Activated T-helper 2 cell treated with anti-CD3 and anti-CD28 coated beads, Interferon-gamma antibody, Interleukin-2, Interleukin-4, amounts not matched to agents 10 μg/mL and 5 μg/mL and 100 μg/mL, durations not matched to agents 14 hours and 24 hours and 36 hours (primary cell): ENCODE data around the gene LMO7. TPM values are rescaled to one million over a fixed set of nuclear protein-coding genes. Genes with fewer than 3 reads are reported as not detected.
"Not testable (repeated sequence)": the region's sequence is repeated elsewhere in the genome, so short reads cannot be mapped to it uniquely, and the experiment has no call there.

ENCODE experiments used
- DNase-seq: peaks from one replicate; pipeline ENCODE4 v3.0.0; 2021; ENCODE audit warnings: low spot score
- H3K27ac Mint-ChIP-seq: one replicate; pipeline ENCODE4 v1.8.0; 2021; ENCODE audit warnings: mixed read lengths
- H3K27me3 Mint-ChIP-seq: one replicate; pipeline ENCODE4 v1.8.0; 2021; ENCODE audit warnings: low read depth, mixed read lengths
- H3K36me3 Mint-ChIP-seq: one replicate; pipeline ENCODE4 v1.8.0; 2021; ENCODE audit warnings: low read depth, mixed read lengths
- H3K4me1 Mint-ChIP-seq: one replicate; pipeline ENCODE4 v1.8.0; 2021; ENCODE audit warnings: low read depth, mixed read lengths
- H3K4me3 Mint-ChIP-seq: one replicate; pipeline ENCODE4 v1.8.0; 2021; ENCODE audit warnings: low read depth, mild to moderate bottlenecking, moderate library complexity, mixed read lengths
- H3K9me3 Mint-ChIP-seq: one replicate; pipeline ENCODE4 v1.8.0; 2021; ENCODE audit warnings: mixed read lengths
- intact Hi-C: fragments of 100-400 bp; cut with micrococcal nuclease; formaldehyde crosslinking; loops from one replicate; pipeline ENCODE4 v1.15.1; 2023
- total RNA-seq: library from RNA; stranded (reverse); gene quantifications from 2 replicates; pipeline ENCODE4 v1.2.3, GENCODE V29; 2022

Gene LMO7
- total RNA-seq, 1 donor from 2014 or later = 6.9 TPM

DNA sequence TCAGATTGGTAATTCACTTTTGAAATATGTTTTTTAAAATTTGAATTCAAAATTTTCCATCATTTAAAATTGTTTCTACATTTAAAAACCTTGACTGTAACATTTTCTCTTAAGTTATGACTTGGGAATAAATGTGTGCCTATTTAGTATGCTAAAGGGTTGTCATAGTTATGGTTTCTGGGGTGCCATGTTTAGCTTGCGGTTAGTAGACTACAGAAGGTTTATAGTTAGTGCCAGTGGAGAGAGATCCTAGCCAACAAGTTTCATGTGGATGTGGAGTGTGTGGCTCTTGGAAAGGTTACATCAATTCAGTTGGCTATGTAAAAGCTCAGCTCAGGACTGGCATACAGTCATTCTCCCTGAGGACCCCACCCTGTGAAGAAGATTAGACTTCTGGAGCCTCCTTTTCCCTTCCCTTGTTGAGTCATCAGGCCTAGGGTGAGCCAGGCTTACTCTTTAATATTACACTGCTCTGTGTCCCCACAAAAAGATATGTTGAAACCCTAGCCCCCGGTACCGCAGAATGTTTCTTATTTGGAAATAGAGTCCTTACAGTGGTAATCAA is 20.4 kb downstream of the LMO7 start:
- no peak for DNase-seq
- H3K27me3 Mint-ChIP-seq = no peaks in the 10 kb centered on the region
- H3K27ac Mint-ChIP-seq = no peak overlapping the region
- H3K4me3 Mint-ChIP-seq = no peak overlapping the region
- no peaks in the 10 kb centered on the region for H3K36me3 Mint-ChIP-seq
- intact Hi-C loops = no loop called here
- H3K4me1 Mint-ChIP-seq = no peaks in the 10 kb centered on the region
- H3K9me3 Mint-ChIP-seq = no peaks in the 10 kb centered on the region

DNA sequence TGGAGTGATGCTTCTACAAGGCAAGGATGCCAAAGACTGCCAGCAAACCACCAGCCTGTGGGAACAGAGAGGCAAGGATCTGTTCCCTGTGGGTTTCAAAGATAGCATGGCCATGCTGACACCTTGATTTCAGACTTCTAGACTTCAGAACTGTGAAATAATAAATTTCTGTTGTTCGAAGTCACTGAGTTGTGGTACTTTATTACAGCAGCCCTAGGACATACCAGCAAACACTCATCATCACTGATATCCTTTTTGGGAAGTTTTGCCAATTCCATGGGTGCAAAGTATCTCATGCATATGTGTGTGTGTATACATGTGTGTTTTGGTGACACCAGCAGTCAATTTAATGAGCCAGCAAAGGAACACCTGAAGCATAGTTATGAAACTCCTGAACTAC is 21.0 kb downstream of the LMO7 start:
- H3K4me3 Mint-ChIP-seq = no peak overlapping the region
- no peaks in the 10 kb centered on the region for H3K9me3 Mint-ChIP-seq
- DNase-seq = no peak
- H3K27ac Mint-ChIP-seq = no peak overlapping the region
- no peaks in the 10 kb centered on the region for H3K36me3 Mint-ChIP-seq
- H3K4me1 Mint-ChIP-seq = no peaks in the 10 kb centered on the region
- intact Hi-C loops = no loop called here
- no peaks in the 10 kb centered on the region for H3K27me3 Mint-ChIP-seq

DNA sequence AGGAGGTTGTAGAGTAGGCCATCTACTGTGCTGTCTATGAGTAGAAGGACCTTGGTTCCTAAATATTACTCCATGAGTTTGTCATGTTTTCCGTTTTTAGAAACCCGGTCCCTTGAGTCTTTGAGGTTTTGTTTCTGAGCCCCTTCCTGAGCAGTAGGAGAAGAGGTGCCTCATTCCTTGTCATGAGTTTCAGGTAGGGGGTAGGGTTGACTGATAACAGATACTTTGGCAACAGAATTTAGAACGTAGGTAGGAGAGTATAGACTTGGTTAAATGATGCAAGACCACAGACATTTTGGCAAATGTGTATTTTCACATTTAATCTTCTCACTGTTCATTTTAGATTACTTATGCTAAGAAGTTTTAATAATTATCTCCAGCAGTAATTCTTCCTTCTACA is 24.6 kb downstream of the LMO7 start:
- Mint-ChIP-seq H3K27me3 (no peaks in the 10 kb centered on the region), H3K36me3 (no peaks in the 10 kb centered on the region), H3K4me3 (no peak overlapping the region), H3K9me3 (no peaks in the 10 kb centered on the region), H3K4me1 (no peaks in the 10 kb centered on the region), H3K27ac (no peak overlapping the region)
- no peak for DNase-seq
- intact Hi-C loops = no loop called here

DNA sequence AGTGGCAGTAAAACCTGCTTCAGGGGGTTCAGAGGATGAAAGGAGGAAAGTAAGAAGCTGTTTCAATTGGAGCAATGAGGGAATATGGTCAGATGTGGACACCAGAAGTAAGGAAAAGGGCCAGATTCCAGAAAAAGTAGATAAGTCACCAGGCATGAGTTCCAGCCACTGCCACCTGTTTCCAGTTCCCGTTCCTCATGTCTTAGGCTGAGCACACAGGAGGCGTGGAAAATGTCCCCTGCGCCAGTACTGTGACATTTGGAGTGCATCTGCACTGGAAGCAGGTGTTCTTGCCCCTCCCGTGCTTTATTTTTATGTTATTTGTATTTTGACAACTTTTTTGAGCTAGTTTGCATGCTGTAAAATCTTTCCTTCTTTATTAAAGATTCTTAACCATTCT is 25.3 kb downstream of the LMO7 start:
- no peak for DNase-seq

DNA sequence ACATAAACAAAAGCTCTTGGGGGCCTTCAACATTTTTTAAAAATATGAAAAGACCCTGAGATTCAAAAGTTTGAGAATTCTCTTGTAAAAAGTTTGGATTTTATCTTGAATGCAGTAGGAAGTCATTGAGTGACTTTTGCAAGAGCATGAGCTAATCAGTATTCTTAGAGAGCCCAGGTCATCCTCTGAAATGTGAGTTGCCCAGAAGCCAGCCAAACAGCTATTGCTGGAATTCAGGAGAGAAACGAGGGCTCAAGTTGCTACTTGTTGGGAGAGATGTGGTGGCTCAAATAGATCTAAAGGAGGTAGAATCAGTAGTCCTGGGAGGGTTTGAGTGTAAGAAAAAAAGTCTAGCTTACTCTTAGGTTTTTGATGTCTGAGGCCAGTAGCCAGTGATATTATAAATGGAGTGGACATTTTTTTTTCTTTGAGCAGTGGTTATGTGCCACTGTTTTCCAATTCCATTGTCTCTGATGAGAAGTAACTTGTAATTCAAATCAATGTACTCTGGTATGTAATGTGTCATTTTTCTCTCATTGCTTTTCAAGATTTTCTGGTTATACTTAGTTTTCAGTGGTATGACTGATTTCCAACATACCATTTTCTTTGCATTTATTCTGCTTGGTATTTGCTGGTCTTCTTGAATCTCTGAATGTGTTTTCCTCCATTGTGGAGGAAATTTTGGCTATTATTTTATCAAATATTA is 30.7 kb downstream of the LMO7 start:
- no peak overlapping the region for H3K27ac Mint-ChIP-seq
- no peaks in the 10 kb centered on the region for H3K36me3 Mint-ChIP-seq
- no peaks in the 10 kb centered on the region for H3K4me1 Mint-ChIP-seq
- H3K27me3 Mint-ChIP-seq = no peaks in the 10 kb centered on the region
- H3K9me3 Mint-ChIP-seq = no peaks in the 10 kb centered on the region
- no peak overlapping the region for H3K4me3 Mint-ChIP-seq
- no peak for DNase-seq
- intact Hi-C loops = no loop called here

More for the DNA sequence above, 25.3 kb downstream of the LMO7 start:
- no peaks in the 10 kb centered on the region for H3K36me3 Mint-ChIP-seq
- no peak overlapping the region for H3K4me3 Mint-ChIP-seq
- H3K9me3 Mint-ChIP-seq = no peaks in the 10 kb centered on the region
- no peak overlapping the region for H3K27ac Mint-ChIP-seq
- H3K4me1 Mint-ChIP-seq = no peaks in the 10 kb centered on the region
- no peaks in the 10 kb centered on the region for H3K27me3 Mint-ChIP-seq
- intact Hi-C loops = no loop called here

DNA sequence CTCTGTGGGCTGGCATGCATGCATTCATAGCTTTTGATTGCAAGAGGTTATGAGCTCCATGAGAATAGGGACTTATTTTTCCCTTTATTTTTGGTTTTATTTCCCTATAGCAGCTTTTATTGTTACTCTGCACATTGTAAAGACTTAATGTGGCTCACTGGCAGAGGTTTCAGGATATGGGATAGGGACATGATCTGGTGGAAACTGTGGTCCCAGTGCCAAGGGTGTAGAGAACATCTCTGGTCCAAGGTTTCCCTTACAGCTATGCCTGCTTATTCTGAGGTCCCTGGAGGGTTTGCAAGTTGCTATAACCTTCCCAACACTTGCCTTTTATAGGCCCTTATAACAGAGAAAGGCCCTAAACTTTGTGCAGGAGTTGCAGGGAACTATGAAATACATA is 33.6 kb downstream of the LMO7 start:
- no peaks in the 10 kb centered on the region for H3K36me3 Mint-ChIP-seq
- intact Hi-C loops = loop anchor here (5.0 kb wide), 1 partner anchor 32 kb away; the partner anchor contains the start of gene LMO7
- H3K9me3 Mint-ChIP-seq = no peaks in the 10 kb centered on the region
- no peaks in the 10 kb centered on the region for H3K4me1 Mint-ChIP-seq
- no peak overlapping the region for H3K4me3 Mint-ChIP-seq
- DNase-seq = no peak
- no peaks in the 10 kb centered on the region for H3K27me3 Mint-ChIP-seq
- H3K27ac Mint-ChIP-seq = no peak overlapping the region

DNA sequence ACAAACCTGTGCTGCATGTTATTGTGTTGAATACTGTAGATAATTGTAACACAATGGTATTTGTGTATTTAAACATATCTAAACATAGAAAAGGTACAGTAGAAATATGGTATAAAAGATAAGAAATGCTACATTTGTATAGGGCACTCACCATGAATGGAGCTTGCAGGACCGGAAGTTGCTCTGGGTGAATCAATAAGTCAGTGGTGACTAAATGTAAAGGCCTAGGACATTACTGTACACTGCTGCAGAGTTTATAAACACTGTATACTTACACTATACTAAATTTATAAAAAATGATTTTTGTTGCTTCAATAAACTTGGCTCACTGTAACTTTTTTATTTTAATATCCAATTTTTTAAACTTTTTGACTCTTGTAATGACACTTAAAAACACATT is 34.4 kb downstream of the LMO7 start:
- Mint-ChIP-seq H3K27ac (no peak overlapping the region), H3K4me1 (no peaks in the 10 kb centered on the region), H3K27me3 (no peaks in the 10 kb centered on the region), H3K9me3 (no peaks in the 10 kb centered on the region), H3K4me3 (no peak overlapping the region), H3K36me3 (no peaks in the 10 kb centered on the region)
- no peak for DNase-seq
- intact Hi-C loops = loop anchor here (5.0 kb wide), 1 partner anchor 33 kb away; the partner anchor contains the start of gene LMO7

DNA sequence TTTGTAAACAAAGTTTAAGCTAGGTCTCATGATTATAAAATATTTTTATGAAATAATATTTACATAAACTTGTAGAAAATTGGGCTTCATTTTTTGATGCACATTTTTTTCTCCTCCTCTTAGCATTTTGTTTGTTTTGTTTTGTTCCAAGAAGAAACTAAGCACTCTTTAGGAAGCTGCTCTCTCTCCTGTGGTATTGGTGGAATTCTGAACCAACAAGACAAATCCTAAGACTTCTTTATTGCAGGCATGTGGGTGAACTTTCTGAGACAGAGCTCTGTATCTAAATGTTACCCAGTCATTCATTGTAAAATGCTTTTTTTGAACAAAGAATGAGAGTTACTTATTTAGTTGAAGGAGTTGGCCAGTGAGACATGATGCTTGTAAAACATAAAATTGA is 39.3 kb downstream of the LMO7 start:
- no peaks in the 10 kb centered on the region for H3K36me3 Mint-ChIP-seq
- H3K4me3 Mint-ChIP-seq = no peak overlapping the region
- H3K27ac Mint-ChIP-seq = no peak overlapping the region
- intact Hi-C loops = no loop called here
- H3K27me3 Mint-ChIP-seq = no peaks in the 10 kb centered on the region
- no peak for DNase-seq
- no peaks in the 10 kb centered on the region for H3K9me3 Mint-ChIP-seq
- no peaks in the 10 kb centered on the region for H3K4me1 Mint-ChIP-seq

DNA sequence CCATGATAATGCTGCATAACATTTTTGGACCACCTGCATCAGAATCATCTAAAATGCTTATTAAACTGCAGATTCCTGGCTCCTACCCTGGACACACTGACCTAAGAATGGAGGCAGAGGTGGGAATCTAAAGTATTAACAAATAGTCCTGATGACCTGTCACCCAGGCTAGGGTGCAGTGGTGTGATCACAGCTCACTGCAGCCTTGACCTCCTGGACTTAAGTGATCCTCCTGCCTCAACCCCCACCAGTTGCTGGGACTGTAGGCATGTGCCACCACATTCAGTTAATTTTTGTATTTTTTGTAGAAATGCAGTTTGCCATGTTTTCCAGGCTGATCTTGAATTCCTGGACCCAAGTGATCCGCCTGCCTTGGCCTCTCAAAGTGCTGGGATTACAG is 43.3 kb downstream of the LMO7 start:
- H3K36me3 Mint-ChIP-seq = no peaks in the 10 kb centered on the region
- no peaks in the 10 kb centered on the region for H3K4me1 Mint-ChIP-seq
- intact Hi-C loops = no loop called here
- no peak for DNase-seq
- H3K4me3 Mint-ChIP-seq = no peak overlapping the region
- H3K27ac Mint-ChIP-seq = no peak overlapping the region
- no peaks in the 10 kb centered on the region for H3K27me3 Mint-ChIP-seq
- no peaks in the 10 kb centered on the region for H3K9me3 Mint-ChIP-seq

DNA sequence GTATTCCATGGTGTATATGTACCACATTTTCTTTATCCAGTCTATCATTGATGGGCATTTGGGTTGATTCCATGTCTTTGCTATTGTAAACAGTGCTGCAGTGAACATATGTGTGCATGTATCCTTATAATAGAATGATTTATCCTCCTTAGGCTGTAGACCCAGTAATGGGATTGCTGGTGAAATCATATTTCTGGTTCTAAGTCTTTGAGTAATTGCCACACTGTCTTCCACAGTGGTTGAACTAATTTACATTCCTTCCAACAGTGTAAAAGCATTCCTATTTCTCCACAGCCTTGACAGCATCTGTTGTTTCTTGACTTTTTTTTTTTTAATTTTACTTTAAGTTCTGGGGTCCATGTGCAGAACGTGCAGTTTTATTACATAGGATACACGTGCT is 44.1 kb downstream of the LMO7 start:
- intact Hi-C loops, H3K27me3 Mint-ChIP-seq, H3K36me3 Mint-ChIP-seq, DNase-seq, H3K27ac Mint-ChIP-seq, H3K4me1 Mint-ChIP-seq, H3K9me3 Mint-ChIP-seq, H3K4me3 Mint-ChIP-seq: not testable (repeated sequence)

DNA sequence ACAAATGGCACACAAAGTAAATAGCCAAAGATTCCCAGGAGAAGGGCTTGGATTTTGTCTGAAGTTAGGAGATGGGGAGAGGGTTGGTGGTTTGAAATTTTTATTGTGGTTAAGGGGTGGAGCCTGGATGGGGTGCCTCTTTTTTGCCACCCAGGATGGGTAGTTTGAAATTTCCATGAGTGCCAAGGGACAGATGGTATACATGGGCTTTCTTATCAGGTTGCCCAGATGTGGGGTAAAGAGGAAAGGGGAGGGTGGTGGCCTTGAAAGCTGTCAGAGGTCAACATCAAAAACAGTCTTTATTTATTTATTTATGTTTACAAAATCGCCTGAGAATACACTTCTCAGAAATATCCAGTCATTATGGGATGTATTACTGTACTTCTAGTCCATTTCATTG is 46.2 kb downstream of the LMO7 start:
- Mint-ChIP-seq H3K27ac (no peak overlapping the region), H3K4me3 (no peak overlapping the region)
- intact Hi-C loops = no loop called here

DNA sequence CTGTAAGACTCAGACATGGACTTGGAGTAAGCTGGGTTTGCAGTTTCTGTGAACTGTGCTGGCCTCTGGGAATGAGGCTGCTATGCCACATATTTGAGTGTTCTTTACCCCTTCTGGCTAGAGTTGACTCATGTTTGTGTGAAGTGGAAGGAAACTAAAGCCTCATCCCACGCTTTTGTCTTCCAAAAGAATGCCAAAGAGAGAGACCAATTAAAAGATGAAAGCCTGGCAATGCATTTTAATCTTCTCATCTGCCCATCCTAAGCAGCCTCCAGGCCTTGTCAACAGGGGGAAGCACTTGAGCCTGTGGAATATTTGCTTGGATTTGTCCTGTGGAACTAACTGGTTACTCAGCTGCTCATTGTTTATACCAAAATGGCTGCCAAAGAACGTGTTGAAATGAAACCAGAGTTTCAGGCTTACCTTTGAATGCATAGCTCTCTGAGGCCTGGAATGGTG is 49.1 kb downstream of the LMO7 start:
- no peak for DNase-seq
- Mint-ChIP-seq H3K36me3 (no peaks in the 10 kb centered on the region), H3K27me3 (no peaks in the 10 kb centered on the region)

More for the DNA sequence above, 46.2 kb downstream of the LMO7 start:
- H3K27me3 Mint-ChIP-seq = no peaks in the 10 kb centered on the region
- H3K9me3 Mint-ChIP-seq = no peaks in the 10 kb centered on the region
- H3K36me3 Mint-ChIP-seq = no peaks in the 10 kb centered on the region
- DNase-seq = no peak
- peaks cover 5% of the 10 kb centered on the region for H3K4me1 Mint-ChIP-seq

DNA sequence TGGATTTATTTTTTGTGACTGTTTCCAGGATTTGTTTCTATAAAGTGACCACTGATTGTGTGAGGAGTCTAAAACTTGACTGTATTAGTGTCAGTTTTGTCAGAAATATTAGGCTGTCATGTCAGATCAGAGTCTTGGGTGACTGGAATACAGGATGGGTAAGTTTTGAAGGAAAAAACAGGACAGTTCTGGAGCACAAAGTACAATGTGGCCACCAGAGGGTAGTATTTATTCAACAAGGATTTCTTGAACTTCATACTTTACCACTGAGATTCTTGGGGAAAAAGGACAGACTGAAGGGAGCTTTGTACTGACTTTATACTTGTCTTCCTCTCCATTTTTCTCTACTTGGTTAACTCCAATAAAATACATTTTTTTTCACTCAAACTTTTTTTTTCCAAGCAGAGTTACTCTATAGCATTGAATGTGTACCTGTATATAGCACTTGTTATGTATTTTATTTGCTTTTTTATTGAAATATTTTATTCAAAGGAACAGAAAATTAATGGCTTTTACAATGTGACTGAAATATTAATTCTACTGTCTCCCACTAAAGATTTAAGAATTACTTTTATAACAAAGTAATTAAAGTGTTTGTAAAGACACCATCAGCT is 51.1 kb downstream of the LMO7 start:
- Mint-ChIP-seq H3K9me3 (no peaks in the 10 kb centered on the region), H3K4me1 (peaks cover 9% of the 10 kb centered on the region), H3K4me3 (no peak overlapping the region), H3K36me3 (no peaks in the 10 kb centered on the region), H3K27me3 (no peaks in the 10 kb centered on the region), H3K27ac (no peak overlapping the region)
- no peak for DNase-seq
- intact Hi-C loops = no loop called here

More for the DNA sequence above, 49.1 kb downstream of the LMO7 start:
- Mint-ChIP-seq H3K4me1 (peaks cover 9% of the 10 kb centered on the region), H3K4me3 (no peak overlapping the region), H3K9me3 (no peaks in the 10 kb centered on the region), H3K27ac (no peak overlapping the region)
- intact Hi-C loops = no loop called here
